Activated CD4-positive, CD25-positive, alpha-beta regulatory T cell (primary cell): ENCODE data around the gene CMIP.

Source experiments
- DNase-seq, 4 experiments: peaks; one replicate each; lab custom pipeline; 2025; lab: John Stamatoyannopoulos, UW

The CMIP gene

DNA sequence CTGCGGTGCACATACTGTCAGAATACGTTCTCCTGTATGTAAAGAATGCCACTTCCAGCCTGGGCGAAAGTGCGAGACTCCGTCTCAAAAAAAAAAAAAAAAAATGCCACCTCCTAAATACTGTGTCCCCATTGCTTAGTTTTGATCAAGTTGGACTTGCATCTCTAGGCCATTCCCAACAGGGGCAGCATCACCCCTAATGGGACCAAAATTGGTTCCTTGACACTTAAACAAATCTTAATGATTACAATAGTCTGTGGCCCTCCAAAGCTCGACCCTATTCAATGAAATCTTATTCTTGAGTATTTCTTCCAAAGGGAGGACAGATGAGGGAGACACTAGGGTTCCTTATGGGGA is 179.8 kb downstream of the CMIP start:
- DNase-seq, result no peak

- no peak for DNase-seq
These were observed 180.3 kb downstream of the CMIP start for GRCh38 chr16:81624760-81625543.

- no peak for DNase-seq
These were observed 181.0 kb downstream of the CMIP start for GRCh38 chr16:81625544-81626153.

GRCh38 chr16:81626181-81626674 is 181.6 kb downstream of the CMIP start:
- no peak for DNase-seq

DNA sequence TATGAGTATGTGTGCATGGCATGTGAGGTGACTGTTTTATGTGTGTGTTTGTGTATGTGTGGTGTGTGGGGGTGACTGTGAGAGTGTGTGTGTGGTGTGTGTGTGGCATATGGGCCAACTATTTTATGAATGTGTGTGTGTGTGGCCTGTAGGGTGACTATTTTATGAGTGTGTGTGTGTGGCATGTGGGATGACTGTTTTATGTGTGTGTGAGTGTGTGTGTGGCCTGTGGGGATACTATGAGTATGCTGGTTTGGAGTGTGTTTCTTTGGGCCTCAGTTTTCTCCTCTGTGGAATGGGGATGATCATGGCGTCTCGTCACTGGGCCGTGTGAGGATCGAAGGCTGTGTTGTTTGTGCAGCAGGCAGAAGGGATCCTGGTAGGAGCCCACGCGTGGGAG is 182.4 kb downstream of the CMIP start:
- DNase-seq, result no peak

DNA sequence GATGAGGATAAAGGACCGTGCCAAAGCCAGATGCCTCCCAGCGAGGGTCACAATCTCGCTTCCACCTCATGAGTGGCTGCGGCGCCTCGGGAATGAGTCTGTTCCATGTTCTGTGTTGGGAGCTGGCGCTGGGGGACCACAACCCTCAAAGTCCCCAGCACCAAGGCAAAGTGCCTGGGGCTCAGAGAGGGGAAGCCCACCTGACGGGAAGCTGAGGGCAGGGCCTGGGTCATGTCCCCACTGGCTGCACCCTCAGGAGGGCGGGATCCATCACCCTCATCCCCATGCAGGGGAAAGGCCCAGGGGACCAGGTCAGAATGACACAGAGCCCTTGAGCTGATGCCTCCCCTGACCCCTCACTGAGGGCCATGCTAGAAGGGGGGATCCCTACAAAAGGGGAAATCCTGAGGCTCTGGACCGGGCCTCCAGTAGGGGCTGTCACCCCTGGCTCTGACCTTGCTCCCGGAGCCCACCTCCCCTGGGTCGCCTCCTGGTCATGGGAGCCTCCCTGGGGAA is 183.2 kb downstream of the CMIP start:
- DNase-seq, result no peak

- DNase-seq, result no peak
These were observed 184.6 kb downstream of the CMIP start for GRCh38 chr16:81629034-81629802.

GRCh38 chr16:81629896-81630634 is 185.5 kb downstream of the CMIP start:
- DNase-seq, result no peak

GRCh38 chr16:81630635-81631031 is 186.0 kb downstream of the CMIP start:
- no peak for DNase-seq

DNA sequence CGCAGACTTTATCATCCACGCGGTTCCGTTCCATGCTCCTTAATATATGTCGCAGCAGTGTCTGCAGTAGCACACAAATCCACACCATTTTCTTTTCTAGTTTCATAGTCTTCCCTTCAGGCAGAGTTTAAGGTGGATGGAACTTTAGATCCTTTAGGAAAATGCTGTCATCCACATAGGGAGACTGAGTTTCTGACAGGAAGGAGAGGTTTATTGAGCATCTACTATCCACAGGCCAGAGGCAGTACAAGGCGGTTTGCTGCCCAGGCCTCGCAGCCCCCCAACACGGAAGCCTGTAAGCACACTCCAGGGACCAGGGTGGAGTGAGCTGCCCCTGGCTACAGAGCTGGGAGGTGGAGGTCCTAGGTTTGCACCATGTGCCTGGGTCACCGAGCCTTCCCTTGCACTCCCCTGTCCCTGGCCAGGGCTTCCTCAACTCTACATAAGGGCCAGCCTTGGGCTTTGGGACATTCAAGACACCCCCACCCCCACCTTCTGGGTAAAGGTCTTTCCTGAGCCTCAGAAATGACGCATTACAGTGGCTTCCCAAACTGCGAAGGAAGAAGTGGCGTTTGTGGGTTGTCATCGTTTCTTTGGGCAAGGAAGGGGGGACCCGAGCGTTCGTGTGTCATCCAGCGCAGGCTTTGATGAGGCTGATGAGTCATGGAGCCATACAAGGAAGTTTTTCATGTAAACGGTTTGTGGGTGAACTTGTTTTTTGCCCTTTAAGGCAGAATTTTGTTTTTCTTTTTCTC is 188.0 kb downstream of the CMIP start:
- DNase-seq, result peak; percentile 10 to 53 (median 34)

DNA sequence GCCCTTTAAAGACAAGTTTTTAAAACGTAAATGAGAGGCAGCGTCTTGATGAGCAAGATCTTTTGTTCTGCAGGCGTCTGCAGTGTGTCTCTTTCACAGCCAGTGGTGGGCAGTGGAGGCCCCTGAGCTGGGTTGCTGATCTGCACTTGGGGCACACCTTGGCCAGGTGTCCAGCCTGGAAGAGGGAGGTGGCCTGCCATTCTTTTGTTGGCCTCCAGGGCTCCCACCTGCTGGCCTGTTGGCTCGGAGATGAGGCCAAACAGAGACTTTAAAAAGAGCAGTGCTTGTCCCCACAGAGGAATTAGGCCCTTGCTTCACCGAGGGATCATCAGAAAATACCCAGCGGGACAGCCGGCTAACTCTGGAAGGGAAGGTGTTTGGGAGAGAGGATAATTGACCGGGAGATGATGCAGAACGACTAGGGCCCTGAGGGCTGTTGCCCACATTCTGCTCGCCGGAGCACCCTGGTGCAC is 188.6 kb downstream of the CMIP start:
- DNase-seq, result no peak

- DNase-seq, result no peak
These were observed 189.2 kb downstream of the CMIP start for GRCh38 chr16:81633680-81634379.

DNA sequence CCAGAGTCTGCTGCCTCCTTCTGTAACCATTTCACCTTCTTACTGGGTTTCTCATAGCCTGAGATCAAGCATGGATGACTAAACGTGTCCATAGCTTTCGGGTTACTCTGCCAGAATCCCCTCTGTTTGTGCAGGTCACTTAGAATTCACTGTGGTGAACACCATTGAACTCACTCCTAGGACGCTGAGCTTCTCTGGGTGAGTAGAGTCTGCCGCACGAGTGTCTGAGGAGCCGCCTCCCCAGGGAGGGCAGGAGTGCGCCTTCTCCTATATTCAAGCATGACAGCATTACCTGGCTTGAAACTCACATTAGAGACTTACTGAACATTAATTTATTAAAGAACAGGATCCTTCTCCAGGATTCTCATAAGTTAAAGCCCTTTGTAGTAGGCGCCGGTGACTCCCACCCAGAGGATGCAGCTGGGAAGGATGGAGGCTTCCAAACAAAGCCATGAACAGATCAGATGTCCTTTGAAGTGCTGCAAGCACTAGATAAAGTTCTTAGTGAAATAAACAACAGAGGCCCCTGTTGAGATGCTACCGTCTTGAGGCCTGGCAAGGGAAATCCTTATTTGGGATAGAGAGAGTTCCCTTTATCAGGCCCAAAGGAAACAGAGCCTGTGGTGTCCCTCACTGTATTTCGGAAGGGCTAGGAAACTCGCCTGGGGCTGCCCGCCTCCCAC is 189.9 kb downstream of the CMIP start:
- no peak for DNase-seq

DNA sequence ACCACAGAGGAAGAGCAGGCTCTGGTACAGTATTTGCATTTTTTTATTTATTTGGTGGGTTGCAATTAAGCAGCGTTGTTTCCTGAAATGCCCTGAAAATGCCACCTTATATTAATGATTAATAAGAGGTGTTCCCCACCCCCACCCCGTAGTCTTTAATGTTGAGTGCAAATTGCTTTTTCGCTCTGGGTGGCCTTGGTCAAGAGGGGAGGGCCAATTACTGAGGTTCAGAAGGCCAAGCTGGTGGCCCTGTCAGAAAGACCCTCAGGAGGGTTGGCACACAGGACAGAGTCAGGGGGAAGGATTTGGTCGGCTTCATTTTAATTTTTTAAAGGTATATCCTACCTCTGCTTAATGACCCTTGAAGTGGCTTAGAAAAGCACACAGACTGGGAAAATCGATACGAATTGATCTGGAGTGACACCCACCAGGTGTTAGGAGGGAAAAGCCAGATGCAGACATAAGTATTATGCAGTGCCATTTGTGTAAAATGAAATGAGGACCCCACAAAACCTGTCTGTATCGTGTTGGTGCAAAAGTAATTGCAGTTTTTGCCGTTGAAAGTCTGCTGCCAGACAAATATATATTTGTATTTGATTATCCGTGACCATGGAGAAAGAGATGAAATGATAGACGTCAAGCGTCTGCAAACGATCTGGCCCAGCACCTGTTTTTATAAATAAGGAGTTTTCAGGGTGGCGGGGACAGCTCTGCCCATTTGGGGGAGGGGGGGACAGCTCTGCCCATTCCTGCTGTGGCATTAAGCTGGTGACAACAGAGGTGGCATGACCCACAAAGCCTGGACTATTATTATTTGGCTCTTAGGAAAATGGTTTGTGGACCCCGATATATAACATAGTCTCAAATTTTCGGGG is 190.7 kb downstream of the CMIP start:
- no peak for DNase-seq

DNA sequence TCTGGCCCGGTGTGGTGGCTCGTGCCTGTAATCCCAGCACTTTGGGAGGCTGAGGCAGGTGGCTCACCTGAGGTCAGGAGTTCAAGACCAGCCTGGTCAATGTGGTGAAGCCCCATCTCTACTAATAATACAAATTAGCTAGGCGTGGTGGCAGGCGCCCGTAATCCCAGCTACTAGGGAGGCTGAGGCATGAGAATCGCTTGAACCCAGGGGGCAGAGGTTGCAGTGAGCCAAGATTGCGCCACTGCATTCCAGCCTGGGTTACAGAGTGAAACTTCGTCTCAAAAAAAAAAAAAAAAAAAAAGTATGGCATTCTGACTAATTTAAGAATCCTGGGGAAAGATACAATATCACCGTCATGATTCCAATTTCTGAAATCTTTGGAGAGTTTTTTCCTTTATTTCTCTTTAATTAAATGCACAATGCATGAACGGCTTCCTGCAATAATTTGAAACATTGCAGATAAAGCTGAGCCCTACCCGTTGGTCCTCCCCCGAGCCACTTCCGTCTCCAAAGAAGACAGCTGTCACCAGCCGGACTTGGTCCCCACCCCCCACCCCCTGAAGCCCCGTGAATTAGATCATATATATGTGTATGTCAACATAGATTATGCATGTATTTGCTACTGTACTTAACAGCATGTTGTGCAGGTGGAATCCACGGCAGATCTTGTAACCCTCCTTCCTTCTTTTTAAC is 191.8 kb downstream of the CMIP start:
- DNase-seq, result no peak

- DNase-seq, result no peak
These were observed 193.0 kb downstream of the CMIP start for GRCh38 chr16:81637336-81638235.

DNA sequence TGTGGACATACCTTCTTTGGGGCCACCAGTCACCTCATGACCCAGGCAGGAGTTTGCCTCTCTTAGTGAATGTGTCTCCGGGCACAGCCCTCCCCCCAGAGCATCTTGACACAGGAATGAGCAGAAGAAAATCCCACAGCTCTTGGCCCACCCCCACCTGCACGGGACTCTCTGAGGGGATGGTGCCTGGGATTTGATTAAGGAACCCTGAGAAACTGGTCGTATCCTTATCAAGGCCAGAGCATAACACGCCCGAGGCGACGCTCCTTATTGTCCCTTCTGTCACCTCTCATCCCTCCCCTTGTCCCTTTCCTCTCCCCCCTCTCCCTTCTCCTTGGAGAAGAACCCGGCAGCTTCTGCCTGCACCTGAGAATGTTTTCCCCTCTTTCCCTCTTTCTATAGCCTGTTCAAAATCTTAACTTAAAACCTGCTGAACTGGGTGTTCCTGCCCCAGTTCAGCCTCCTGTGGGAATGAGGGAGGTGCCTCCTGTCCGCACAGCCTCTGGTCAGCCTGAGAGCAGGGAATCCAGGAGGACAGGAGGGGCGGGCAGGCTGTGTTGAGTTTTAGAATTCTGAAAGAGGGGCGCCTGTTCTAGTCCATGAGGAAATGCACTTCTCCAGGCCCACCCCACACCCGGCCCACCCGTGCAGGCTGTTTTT is 193.8 kb downstream of the CMIP start:
- no peak for DNase-seq
